HG03521 (cell line): ENCODE data around the gene PLEKHA7.
"Not testable (repeated sequence)": the region's sequence is repeated elsewhere in the genome, so short reads cannot be mapped to it uniquely, and the experiment has no call there.

Experiments used
- ATAC-seq: cut with Tn5 transposase; IDR thresholded peaks from one replicate; pipeline ENCODE4 v1.9.1; 2021; ENCODE audit warnings: mild to moderate bottlenecking, moderate library complexity; ENCODE audit not compliant: unreplicated experiment

Gene PLEKHA7

DNA sequence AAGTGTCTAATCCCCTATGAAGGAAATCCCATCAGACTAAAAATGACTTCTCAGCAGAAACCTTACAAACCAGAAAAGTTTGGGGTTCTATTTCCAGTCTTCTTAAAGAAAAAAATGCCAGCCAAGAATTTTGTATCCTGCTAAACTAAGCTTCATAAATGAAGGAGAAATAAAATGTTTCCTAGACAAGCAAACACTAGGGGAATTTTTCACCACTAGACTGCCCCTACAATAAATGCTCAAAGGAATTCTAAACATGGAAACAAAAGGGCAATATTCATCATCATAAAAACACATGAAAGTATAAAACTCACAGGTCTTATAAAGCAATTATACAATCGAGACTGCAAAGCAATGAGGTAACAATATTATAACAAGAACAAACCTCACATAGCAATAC is 124.3 kb downstream of the PLEKHA7 start:
- no peak for ATAC-seq

DNA sequence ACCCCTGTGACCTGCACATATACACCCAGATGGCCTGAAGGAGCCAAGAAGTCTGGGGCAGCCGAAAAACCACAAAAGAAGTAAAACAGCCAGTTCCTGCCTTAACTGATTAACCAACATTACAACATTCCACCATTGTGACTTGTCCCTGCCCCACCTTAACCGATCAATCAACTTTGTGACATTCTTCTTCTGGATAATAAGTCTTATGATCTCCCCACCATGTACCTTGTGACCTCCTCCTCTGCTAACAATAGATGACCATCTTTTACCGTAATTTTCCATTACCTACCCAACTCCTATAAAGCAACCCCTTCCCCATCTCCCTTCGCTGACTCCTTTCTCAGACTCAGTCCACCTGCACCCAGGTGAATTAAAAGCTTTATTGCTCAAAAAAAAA is 125.2 kb downstream of the PLEKHA7 start:
- ATAC-seq = not testable (repeated sequence)

DNA sequence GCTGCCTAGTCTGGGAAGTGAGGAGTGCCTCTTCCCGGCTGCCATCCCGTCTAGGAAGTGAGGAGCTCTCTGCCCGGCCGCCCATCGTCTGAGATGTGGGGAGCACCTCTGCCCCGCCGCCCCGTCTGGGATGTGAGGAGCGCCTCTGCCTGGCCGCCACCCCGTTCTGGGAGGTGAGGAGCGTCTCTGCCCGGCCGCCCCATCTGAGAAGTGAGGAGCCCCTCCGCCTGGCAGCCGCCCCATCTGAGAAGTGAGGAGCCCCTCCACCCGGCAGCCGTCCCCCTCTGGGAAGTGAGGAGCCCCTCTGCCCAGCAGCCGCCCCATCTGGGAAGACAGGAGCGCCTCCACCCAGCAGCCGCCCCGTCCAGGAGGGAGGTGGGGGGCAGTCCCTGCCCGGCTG is 126.3 kb downstream of the PLEKHA7 start:
- not testable (repeated sequence) for ATAC-seq

DNA sequence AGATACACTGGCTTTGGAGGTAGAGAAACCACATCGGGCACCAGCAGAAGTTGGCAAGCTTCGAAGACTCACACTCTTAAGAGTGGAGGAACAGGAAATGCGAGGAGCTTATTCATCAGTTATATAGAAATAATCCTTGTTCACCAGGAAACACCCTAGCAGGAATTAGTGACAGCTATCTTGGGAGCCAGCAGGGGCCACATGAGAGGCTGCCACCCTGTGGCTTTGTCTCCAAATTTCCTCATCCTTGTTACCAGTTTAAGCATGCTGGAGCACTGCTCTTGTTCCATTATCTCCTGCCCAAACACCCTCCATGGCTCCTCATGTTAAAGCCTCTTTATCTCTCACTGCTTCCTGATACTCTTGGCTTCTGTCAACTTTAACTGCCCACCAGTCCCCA is 131.0 kb downstream of the PLEKHA7 start:
- no peak for ATAC-seq

DNA sequence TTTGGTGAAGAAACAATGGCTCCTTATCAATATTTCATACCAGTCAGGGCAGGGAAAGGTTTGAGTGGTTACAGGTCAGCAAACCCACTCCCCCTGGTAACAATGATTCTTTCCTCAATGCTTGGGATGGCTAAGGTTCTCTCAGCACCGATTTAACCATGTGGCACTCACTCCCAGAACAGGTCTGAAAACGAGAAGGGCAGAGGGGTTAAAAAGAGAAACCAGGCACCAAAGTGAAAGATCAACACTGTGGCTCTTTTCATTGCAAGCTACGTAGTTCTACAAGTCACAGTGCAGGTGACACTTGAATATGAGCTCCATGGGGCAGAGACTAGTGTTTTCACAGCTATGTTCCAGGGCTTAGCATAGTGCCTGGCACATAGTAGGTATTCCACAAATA is 132.4 kb downstream of the PLEKHA7 start:
- no peak for ATAC-seq

DNA sequence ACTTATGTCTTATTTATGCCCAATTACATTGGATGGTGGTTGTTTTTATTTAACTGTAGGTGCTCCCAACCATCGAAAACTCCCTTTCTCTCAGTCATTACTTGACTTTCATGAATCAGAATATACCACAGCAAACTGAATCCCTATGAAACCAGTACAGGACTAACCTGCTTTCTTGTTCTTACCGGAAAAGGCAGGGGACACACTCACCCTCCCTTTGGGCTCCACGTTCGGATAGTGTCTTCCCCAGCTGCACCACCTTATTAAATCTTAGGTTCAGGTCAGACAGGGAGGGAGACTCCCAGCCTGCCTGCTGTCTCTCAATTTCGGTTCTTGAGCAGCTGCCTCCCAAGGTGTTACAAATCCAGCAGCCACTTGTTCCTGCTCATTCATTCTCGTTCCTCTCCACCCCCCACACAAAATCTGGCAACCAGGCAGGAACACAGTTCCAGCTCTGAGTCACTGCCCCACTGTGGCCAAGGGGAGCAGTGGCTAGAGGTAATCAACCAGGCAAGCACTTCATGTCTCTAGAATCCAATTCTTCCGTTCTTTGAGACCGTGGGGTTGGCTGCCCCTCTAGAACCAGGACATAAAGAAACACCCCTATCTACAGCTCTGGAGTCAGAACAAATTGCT is 133.0 kb downstream of the PLEKHA7 start:
- no peak for ATAC-seq

DNA sequence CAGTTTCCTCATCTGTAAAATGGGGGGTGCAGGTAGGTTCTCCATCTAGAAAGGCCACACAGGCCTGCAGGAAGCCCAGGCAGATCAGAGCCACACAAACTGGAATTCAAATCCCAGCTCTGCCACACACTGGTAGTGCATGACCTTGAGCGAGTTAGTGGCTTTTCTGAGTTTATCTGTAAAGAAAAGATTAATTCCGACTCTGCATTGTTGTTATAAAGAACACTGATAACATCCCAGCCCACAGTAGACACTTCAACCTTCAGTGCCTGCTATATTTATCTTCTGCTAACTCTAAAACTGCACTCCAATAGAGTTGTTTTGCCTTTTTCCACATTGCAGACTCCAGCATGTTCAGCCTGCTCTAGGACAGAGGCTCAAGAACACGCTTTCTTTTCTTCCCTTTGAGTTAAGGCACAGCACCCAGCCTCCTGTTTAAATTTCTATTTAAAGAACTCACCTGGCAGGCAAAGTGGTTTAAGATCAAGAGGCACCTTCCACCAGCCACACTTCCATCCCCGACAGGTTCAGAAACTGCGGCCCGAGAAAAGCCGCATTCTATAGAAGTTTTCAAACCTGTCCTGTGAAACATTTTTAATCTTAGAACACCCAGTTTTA is 133.9 kb downstream of the PLEKHA7 start:
- no peak for ATAC-seq

DNA sequence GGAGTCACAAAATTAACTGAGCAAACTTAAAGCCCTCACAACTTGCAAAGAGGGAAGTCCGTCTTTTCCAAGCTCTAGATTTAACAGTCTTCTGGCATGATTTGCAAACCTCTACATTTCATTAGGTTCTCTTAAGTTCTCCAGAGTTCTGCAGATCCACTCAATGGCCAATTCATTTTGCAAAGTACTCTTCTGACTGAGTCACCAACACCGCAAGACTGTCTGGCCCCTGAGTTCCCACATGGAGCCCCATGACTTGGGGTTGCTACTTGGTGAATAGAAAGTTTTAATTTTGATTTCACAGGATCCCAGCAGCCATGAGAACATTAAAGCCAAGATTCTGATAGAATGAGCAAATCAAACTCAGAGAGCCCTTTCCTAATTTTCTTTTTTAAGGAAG is 134.5 kb downstream of the PLEKHA7 start:
- no peak for ATAC-seq

DNA sequence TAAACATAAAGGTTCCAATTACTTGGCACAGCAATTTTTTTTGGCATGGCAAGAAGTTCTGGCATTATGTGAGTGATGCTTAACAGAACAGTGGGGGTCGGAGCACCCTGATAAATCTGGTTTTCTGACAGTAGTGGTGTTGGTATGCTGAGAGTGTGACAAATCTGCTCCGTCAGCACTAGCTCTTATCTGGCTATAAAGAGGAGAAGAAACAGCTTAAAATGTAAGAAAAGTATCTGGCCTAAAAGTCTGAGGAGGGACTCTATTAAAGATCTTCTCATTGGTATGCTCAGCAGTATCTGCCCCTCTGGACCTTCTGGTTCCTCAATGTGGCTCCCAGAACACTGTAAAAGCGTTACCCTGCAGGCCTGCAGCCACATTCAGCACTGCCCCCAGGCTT is 137.4 kb downstream of the PLEKHA7 start:
- no peak for ATAC-seq

DNA sequence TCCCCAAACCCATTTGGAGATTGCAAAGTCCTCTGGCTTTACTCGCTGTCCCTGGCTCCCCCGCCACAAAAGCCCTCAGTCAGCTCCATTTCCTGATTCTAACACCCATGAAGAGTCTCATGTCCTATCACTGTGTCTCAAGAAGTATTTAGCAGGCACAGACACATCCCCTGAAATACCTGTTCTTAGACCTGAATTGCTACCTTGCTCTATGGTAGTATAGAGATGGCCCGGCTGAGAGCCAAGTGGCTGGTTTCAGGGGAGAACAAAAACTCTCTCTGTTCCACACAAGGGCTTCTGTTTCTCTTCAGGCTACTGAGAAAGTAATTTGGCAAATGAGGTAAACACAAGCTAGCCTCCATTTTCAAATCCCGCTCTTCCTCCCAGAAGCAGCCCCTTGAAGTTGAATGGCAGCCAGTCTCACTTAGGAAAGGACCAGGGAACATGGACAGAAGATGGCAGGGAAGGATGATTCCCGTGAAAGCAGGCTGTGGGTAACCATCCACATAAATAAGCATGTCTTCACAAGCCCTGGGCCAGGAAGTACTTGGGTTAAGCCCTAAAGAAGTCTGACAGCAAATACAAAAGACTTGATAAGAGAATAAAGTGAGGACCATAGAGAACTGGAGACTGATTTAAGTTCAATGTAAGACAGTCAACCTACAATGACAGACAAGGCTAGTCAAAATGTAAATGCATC is 138.0 kb downstream of the PLEKHA7 start:
- no peak for ATAC-seq

DNA sequence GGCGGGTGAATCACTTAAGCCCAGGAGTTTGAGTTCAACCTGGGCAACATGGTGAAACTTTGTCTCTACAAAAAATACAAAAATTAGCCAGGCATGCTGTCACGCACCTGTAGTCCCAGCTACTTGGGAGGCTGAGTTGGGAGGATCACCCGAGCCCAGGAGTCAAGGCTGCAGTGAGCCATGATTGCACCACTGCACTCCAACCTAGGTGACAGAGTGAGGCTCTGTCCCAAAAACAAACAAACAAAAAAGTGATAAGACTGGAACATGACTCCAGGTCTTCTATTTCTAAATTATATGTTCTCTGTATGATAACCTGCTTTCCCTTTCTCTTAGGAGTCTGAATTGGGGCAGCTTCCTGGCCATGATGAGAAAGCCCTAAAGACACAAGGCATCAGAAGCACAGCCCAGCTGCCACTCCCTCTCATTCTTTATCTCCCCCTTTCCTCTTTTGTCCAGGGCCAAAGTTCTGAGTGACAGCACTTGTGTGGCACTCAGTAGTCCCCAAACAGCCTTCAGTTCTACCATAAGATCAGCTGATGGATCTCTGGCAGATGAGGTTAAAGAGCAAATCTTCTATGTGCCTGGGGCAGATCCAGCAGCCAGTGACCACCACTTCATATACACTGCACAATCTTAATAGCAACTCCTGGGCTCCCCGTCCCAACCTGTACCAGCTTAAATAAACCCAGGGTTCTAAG is 139.8 kb downstream of the PLEKHA7 start:
- no peak for ATAC-seq

DNA sequence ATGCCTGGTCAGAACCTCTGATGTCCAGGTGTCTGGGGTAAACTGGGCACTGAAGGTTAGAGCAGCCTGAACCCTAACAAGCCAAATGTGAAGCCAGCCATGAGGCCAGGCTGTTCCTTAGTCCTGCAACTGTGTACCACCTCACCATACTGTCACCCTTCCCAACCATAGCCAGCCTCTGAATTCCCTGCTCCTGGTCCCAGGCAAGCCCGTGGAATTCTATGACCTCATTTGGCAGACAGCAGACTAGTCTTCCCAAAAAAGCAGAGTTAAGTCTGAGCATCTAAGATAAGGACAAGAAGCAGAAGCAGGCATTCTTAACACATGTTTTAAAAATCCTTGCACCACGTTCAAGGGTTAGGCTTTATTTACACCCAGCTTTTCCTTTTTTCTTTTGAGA is 140.9 kb downstream of the PLEKHA7 start:
- no peak for ATAC-seq

DNA sequence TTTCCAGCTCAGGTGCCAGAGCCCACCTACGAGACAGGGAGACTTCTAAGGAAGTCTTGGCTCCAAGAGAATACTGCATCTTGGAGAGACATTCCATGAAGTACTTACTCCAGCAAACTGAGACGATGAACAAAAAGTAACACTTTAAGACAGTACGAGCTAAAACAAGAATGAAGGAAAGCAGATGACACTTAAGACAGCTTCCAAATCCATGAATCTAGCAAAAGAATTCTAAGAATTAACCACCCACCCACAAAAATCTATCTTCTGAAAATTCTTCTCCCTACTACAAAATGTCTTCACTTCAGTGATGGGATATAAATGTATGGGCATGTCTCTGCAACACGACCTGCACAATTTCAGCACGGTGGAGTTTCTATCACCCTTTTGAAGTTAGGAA is 142.8 kb downstream of the PLEKHA7 start:
- ATAC-seq = no peak

DNA sequence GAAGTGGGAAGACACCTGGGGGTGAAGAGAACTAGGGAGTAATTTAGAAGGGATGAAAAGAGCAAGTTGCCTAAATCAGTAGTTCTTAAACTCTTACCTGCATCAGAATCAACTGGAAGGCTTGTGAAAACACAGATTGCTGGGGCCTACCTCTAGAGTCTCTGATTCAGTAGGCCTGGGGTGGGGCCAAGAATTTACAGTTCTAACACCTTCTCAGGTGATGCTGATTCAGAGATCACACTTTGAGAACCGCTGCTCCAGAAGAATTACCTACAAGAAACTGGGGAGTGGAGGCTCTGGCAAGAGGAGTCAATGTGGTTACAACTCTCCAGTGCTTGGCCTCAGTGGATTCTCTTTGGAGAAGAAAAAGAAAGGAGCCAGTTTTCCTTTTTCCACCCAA is 147.1 kb downstream of the PLEKHA7 start:
- ATAC-seq = no peak

DNA sequence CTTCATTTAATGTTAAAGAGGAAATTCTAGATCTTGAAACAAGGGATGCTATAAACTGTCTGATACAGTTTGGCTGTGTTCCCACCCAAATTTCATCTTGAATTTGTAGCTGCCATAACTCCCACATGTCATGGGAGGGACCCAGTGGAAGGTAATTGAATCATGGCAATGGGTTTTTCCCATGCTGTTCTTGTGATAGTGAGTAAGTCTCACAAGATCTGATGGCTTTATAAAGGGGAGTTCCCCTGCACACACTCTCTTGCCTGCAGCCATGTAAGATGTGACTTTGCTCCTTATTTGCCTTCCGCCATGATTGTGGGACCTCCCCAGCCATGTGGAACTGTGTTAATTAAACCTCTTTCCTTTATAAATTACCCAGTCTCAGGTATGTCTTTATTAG is 149.8 kb downstream of the PLEKHA7 start:
- not testable (repeated sequence) for ATAC-seq

DNA sequence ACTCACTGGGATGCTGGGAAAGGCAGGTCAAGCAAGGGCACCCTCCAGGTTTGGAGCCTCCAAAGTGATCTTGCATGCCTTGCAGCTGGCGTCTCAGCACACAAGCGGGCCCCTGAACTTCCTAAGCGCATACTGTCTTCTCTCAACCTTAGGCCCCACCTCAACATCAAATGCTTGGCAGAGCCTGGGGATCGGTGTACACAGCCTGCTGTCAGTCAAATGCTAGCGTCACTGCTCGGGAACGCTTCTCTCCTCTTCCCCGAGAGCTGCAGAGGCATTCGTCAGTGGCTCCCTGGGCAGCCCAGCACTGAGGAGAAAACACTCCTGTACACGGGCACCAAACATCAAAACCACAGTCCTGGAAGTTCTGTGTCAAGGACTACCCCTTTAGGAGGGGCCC is 150.8 kb downstream of the PLEKHA7 start:
- no peak for ATAC-seq

DNA sequence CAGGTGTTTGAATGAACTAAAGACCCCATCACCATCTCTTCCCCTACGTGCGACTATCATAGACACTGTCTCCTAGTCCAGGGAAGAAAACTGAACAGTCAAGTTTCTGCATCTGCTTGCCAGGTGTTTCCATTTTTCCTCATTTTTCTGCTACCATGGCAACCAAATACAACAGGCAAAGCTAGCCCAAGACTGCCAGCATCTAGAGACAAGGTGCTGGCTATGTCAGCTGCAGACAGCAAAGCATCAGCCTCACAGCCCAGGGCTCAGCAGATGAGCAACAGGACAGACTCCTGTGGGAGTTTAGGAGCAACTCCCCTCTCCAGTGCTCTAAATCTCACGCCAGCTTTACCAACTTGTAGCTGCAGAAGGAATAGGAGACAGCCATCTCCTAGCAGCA is 151.5 kb downstream of the PLEKHA7 start:
- no peak for ATAC-seq

DNA sequence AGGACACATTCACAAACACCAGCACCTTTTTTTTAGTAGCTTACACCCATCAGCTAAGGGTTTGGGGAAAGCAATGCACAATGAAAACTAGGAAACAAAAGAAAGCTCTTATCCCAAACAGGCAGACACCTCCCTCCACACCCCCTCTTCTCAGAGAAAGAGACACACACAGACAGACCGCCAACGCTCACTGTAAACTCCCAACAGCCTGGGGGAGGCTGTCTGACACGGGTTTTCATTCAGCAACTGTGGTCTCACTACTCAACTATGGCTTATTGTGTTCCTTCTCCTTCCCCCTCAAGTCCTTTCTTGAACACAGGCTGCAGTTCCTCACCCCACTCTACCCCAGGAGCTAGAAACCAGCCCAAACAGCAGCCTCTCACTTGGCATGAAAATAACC is 152.4 kb downstream of the PLEKHA7 start:
- ATAC-seq = no peak

DNA sequence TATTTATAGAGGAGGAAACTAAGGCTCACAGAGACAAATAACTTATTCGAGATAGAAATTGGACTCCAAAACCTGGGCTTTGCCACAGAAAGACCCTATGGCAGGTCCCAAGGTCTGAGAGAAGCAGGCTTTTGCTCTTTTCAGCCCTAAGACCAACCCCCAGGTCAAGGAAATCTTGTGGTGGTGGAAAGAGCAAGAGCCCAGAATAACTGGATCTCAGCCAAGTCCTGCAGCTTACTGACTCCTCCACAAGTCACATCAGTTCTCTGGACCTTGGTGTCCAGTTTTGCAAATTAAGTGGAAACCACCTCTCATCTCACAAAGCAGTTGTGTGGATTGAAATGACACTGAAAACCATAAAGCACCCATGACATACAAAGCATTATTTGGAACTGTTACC is 153.6 kb downstream of the PLEKHA7 start:
- ATAC-seq = no peak

DNA sequence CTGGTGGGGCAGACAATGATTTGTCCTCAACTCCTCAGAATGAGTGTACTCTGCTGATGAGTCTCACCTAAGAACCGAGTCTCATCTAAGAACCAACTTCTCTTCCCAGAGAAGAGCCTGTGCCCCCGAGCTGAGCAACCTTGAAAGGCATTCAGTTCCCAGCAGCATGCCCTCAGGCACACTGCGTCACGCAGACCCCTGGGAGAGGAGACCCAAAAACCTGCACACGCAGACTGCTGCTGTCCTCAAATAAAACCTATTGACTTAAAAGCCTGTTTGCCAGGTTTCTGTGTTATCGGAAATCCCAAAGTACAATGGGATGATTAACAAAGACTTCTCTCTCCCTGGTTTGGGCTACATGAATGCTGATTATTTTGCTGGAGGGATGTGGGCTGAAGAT is 154.6 kb downstream of the PLEKHA7 start:
- no peak for ATAC-seq

DNA sequence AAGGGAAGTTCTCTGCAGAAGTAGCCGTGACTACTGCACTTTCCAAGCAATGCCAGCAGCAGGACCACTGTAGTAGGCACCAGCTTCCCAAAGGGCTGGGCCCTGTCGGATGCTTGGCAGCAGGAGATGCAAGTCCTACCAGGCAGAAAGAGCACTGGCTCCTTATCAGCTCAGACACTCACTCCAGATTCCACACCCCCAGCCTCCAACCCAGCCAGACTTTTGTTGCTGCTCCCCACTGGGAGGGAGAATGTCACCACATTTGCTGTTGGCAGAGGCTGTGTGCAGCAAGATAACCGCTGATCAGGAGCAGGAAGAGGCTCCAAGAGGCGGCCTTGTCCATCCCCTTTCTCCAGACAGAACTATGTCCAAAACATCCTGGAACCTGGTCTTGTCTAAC is 157.0 kb downstream of the PLEKHA7 start:
- ATAC-seq = no peak

DNA sequence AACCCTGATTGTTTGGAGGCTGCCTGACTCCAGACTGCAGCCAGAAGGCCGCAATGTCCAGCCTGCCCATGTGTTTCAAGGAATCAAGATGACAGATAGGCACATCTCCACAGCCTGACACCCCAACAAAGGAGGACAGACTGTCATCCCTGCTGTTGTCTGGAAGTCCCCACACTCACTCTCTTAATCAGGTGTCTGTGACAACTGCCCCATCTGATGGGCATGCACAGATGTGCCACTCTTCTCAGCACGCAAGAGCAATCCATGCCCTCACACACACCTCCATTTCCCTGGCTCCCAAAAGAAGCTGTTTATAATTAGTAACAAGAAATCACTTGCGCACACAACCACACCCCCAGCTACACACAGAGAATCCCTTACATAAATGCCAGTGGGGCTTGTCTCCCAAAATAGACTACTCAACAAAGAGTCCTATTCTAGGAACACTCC is 158.2 kb downstream of the PLEKHA7 start:
- no peak for ATAC-seq
